DMS53 treated with DMSO at 0.1 percent for 48 hours (cell line): ENCODE data around the gene LMAN1L.

Experiments used
- DNase-seq: peaks from one replicate; lab custom pipeline; 2025; ENCODE audit not compliant: unreplicated experiment; lab: John Stamatoyannopoulos, UW

Gene LMAN1L

GRCh38 chr15:74815121-74815934 lies 2.7 kb downstream of the LMAN1L start:
- DNase-seq = no peak

GRCh38 chr15:74815961-74816360 lies 3.3 kb downstream of the LMAN1L start:
- DNase-seq = no peak

- no peak for DNase-seq
Observed at GRCh38 chr15:74816624-74817369, 4.2 kb downstream of the LMAN1L start.

- DNase-seq = no peak
Observed at GRCh38 chr15:74817370-74817737, 4.7 kb downstream of the LMAN1L start.

- no peak for DNase-seq
Observed at GRCh38 chr15:74820056-74820455, 7.4 kb downstream of the LMAN1L start.

- DNase-seq = no peak
Observed at GRCh38 chr15:74821091-74821789, 8.6 kb downstream of the LMAN1L start.

- DNase-seq = no peak
Observed at GRCh38 chr15:74821790-74822158, 9.1 kb downstream of the LMAN1L start.

GRCh38 chr15:74822233-74822632 lies 9.6 kb downstream of the LMAN1L start:
- no peak for DNase-seq

- peak; percentile 9 for DNase-seq
Observed at GRCh38 chr15:74823324-74823723, 10.7 kb downstream of the LMAN1L start.

- DNase-seq = no peak
Observed at GRCh38 chr15:74824976-74825375, 12.3 kb downstream of the LMAN1L start.

GRCh38 chr15:74825866-74826265 lies 13.2 kb downstream of the LMAN1L start:
- no peak for DNase-seq

GRCh38 chr15:74826364-74826819 lies 13.8 kb downstream of the LMAN1L start, which contains the start of gene CPLX3:
Gene CPLX3 (plus strand): TSS chr15:74826627. CDS start chr15:74826704, 77 bp downstream.
- DNase-seq = no peak

- DNase-seq = no peak
Observed at GRCh38 chr15:74826921-74827320, 14.3 kb downstream of the LMAN1L start.

GRCh38 chr15:74827614-74828013 lies 15.0 kb downstream of the LMAN1L start:
- DNase-seq = no peak

GRCh38 chr15:74828835-74829234 lies 16.2 kb downstream of the LMAN1L start:
- no peak for DNase-seq

GRCh38 chr15:74829486-74829885 lies 16.9 kb downstream of the LMAN1L start:
- no peak for DNase-seq

GRCh38 chr15:74829991-74830390 lies 17.4 kb downstream of the LMAN1L start:
- no peak for DNase-seq

- DNase-seq = no peak
Observed at GRCh38 chr15:74830868-74831267, 18.2 kb downstream of the LMAN1L start.

GRCh38 chr15:74831813-74832495 lies 19.3 kb downstream of the LMAN1L start:
- DNase-seq = no peak

- DNase-seq = no peak
Observed at GRCh38 chr15:74832826-74833225, 20.2 kb downstream of the LMAN1L start.
